Stimulated activated CD8-positive, alpha-beta memory T cell treated with anti-CD3 and anti-CD28 coated beads, Interleukin-7, amount 100 ng/mL, for 48 hours (primary cell): ENCODE measurements around the gene ADIPOR1.

Experiments used
- DNase-seq, 2 donors: peaks; one replicate each; pipeline ENCODE4 v3.0.0-alpha.2; 2020; ENCODE audit warnings: low read depth in 1 of 2; ENCODE audit errors: extremely low read depth in 1 of 2

ADIPOR1 gene

GRCh38 chr1:202972046-202972445, 13.9 kb upstream of the ADIPOR1 start:
- DNase-seq, result no peak

- no peak for DNase-seq
Observed at GRCh38 chr1:202968895-202969295, 10.8 kb upstream of the ADIPOR1 start.

GRCh38 chr1:202968351-202968750, 10.2 kb upstream of the ADIPOR1 start:
- no peak for DNase-seq

GRCh38 chr1:202967684-202968281, 9.7 kb upstream of the ADIPOR1 start:
- DNase-seq, result no peak

GRCh38 chr1:202966006-202966898, 8.1 kb upstream of the ADIPOR1 start:
- no peak for DNase-seq

- no peak for DNase-seq
Observed at GRCh38 chr1:202965422-202965821, 7.3 kb upstream of the ADIPOR1 start.

- no peak for DNase-seq
Observed at GRCh38 chr1:202964791-202965410, 6.8 kb upstream of the ADIPOR1 start.

- no peak for DNase-seq
Observed at GRCh38 chr1:202961220-202961880, 3.2 kb upstream of the ADIPOR1 start.

GRCh38 chr1:202959276-202959620, 1.1 kb upstream of the ADIPOR1 start:
- no peak for DNase-seq

GRCh38 chr1:202958544-202959275, 598 bp upstream of the ADIPOR1 start:
- no peak for DNase-seq

GRCh38 chr1:202956969-202957368, 1.1 kb downstream of the ADIPOR1 start:
- DNase-seq, result no peak

GRCh38 chr1:202954057-202954745, 3.9 kb downstream of the ADIPOR1 start:
- no peak for DNase-seq

GRCh38 chr1:202953392-202953791, 4.7 kb downstream of the ADIPOR1 start:
- DNase-seq, result no peak

- DNase-seq, result no peak
Observed at GRCh38 chr1:202952818-202953217, 5.3 kb downstream of the ADIPOR1 start.

GRCh38 chr1:202952099-202952498, 6.0 kb downstream of the ADIPOR1 start:
- DNase-seq, result no peak

GRCh38 chr1:202951437-202951836, 6.7 kb downstream of the ADIPOR1 start:
- DNase-seq, result no peak

- DNase-seq, result no peak
Observed at GRCh38 chr1:202945483-202945882, 12.6 kb downstream of the ADIPOR1 start.

- no peak for DNase-seq
Observed at GRCh38 chr1:202944438-202944921, 13.6 kb downstream of the ADIPOR1 start.

GRCh38 chr1:202942426-202942825, 15.7 kb downstream of the ADIPOR1 start:
- no peak for DNase-seq

GRCh38 chr1:202941372-202941771, 16.7 kb downstream of the ADIPOR1 start:
- no peak for DNase-seq
